Measurements from ENCODE around the gene AGFG2. TPM values are rescaled to one million over a fixed set of nuclear protein-coding genes. Genes with fewer than 3 reads are reported as not detected.

AGFG2 gene
- total RNA-seq, 1 donor from 2014 or later, result 36.0 TPM

DNA sequence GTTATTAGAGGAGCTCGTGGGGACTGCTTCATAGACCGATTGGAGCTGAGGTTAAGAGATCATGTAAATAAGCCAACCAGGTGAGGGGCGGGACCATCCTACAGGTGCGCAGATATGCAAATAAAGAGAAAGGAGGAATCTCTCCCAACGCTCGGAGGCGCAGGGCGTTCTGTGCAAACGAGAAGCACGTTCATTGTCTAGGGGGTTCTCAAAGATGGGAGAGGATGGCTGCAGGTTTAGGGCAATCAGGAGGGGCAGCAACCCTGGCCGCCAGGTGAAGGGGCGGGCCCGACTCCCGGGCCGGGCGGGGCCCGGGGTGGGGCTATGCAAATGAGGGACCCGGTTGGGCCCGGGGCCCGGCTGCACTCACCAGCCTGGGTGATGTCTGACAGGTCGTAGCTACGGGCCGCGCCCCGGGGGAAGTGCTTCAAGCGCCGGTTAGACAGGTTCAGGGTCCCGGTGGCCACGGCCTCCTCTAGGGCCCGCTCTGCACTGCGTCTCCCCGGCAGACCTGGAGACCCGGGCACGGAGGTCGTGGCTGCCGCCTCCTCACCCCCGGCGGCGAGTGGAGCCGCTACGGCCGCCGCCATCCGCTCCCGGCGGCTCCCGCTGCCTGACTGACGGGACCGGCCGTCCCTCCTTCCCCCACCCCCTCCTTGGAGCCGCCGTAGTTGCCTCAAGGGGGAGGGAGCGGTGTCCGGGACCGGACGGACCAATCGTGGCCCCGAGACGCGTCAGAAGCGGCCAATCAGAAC is 46.7 kb downstream of the AGFG2 start, which contains the start of gene LRCH4:
Gene LRCH4, minus strand, starts transcription at position 619 of the 755 bp plus-strand sequence. Its CDS starts 29 bp downstream, at position 590.
- Histone ChIP-seq H3K4me3 (peak within 1 kb of the TSS; percentile 98), H3K36me3 (peaks cover 25% of the 10 kb centered on the region), H3K9me3 (no peaks in the 10 kb centered on the region), H3K27ac (peak within 1 kb of the TSS; percentile 99), H3K27me3 (no peaks in the 10 kb centered on the region), H3K4me1 (peaks cover 41% of the 10 kb centered on the region)
- DNase-seq (peak; percentile 88), ATAC-seq (peak; percentile 35)
- TF ChIP-seq, protein P1, sequence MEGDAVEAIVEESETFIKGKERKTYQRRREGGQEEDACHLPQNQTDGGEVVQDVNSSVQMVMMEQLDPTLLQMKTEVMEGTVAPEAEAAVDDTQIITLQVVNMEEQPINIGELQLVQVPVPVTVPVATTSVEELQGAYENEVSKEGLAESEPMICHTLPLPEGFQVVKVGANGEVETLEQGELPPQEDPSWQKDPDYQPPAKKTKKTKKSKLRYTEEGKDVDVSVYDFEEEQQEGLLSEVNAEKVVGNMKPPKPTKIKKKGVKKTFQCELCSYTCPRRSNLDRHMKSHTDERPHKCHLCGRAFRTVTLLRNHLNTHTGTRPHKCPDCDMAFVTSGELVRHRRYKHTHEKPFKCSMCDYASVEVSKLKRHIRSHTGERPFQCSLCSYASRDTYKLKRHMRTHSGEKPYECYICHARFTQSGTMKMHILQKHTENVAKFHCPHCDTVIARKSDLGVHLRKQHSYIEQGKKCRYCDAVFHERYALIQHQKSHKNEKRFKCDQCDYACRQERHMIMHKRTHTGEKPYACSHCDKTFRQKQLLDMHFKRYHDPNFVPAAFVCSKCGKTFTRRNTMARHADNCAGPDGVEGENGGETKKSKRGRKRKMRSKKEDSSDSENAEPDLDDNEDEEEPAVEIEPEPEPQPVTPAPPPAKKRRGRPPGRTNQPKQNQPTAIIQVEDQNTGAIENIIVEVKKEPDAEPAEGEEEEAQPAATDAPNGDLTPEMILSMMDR (IDR thresholded peaks at IDR 0.05), result no peak
- intact Hi-C loops (cut with DNase I), result no loop called here

DNA sequence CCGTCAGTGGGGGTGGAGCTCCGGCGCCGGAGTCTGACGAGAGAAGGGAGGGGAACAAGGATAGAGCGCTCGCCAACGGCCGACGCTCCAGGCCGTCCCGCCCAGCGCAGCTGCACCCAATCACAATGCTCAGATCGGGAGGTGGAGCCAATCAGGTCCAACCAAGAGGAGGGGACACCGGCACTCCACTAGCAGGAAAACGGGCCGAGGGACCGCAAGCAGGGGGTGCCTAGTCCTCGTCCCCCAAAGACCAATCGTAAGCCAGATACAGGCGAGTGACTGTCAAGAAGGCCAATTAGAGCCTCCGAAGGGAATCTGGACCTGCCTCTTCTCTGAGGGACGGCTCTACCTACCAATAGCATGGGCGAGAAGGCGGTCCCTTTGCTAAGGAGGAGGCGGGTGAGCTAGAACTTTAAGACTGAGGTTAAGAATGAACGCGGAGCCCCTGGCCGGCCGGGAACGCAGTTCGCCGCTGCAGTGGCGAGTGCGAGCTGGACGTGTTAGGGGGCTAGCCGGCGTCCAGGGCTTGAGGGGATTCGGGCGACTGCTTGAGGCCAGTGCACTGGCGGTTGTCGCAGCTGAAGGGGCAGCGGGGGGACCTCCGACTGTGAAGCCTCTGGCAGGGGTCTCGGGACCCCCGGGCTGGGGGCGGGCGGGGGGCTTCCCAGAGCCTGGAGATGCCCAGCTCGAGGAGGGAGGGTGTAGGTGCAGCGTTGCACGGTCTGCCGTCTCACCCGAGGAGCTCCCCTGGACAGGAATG is 47.4 kb downstream of the AGFG2 start, which contains the start of gene FBXO24:
Gene FBXO24, plus strand, starts transcription at position 63 of the 760 bp plus-strand sequence. Its CDS starts 298 bp downstream, at position 361.
- Histone ChIP-seq H3K4me1 (peaks cover 39% of the 10 kb centered on the region), H3K4me3 (peak within 1 kb of the TSS; percentile 98), H3K9me3 (no peaks in the 10 kb centered on the region), H3K36me3 (peaks cover 17% of the 10 kb centered on the region), H3K27ac (peak within 1 kb of the TSS; percentile 99), H3K27me3 (no peaks in the 10 kb centered on the region)
- TF ChIP-seq, protein P1 (IDR thresholded peaks at IDR 0.05), result no peak
- peak; percentile 100 for DNase-seq
- intact Hi-C loops (cut with DNase I), result no loop called here
- ATAC-seq, result peak; percentile 89

DNA sequence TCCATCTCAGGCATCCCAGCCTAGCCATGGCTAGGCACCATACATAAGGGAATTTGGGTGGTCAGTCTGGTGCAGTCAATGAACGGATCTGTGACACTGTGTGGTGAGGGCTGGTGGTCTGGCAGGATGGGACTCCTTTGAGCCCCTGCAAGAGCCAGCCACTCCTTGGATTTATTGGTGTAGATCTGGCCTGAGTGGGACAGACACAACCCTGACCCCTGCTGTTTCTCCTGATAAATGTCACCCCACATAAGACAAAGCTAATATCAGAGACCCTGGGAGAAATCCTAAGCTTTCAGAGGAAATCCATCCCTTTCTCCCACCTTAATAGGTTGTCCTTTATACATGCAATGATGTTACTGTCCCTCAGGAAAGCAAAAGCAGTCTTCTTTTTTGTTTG is 49.4 kb downstream of the AGFG2 start:
- TF ChIP-seq, protein P1 (IDR thresholded peaks at IDR 0.05), result peak; percentile 35
- no peaks in the 10 kb centered on the region for H3K9me3 ChIP-seq
- peaks cover 19% of the 10 kb centered on the region for H3K4me1 ChIP-seq
- no peak for ATAC-seq
- no peaks in the 10 kb centered on the region for H3K27me3 ChIP-seq
- DNase-seq, result no peak
- no peak overlapping the region for H3K4me3 ChIP-seq
- H3K36me3 ChIP-seq, result no peaks in the 10 kb centered on the region
- no peak overlapping the region for H3K27ac ChIP-seq
- intact Hi-C loops (cut with DNase I), result no loop called here

DNA sequence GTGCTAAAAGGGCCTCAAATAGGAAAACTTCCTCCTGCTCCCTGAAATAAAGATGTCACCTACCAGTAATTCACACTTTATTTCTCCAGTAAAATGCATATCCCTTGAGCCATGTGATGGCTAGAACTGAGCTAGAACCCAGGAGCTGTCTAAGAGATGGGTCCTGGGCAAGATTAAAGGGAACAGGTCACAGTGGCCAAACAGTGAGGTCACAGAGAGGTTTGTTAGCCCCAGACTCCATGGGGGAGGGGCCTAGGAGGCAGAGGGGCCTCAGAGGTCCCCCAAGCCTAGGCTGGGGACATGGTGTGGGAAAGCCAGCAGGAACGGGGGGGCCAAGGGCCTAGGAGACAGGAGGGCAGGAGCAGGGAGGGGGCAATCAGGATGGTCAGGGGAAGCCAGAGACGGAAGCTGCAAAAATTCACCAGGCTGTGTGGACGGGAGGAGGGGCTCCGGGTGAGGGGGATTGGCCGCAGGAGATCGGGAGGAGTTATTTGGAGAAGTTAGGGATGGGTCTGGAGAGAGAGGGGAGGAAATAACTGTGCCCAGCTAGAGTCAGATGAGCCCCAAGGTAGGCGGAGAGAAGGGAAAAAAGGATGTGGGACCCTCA is 50.4 kb downstream of the AGFG2 start:
- no peaks in the 10 kb centered on the region for H3K36me3 ChIP-seq
- H3K27me3 ChIP-seq, result no peaks in the 10 kb centered on the region
- H3K4me3 ChIP-seq, result no peak overlapping the region
- H3K9me3 ChIP-seq, result no peaks in the 10 kb centered on the region
- no peak overlapping the region for H3K27ac ChIP-seq
- intact Hi-C loops (cut with DNase I), result no loop called here
- DNase-seq (no peak), ATAC-seq (no peak)
- H3K4me1 ChIP-seq, result peaks cover 9% of the 10 kb centered on the region
- TF ChIP-seq, protein P1 (IDR thresholded peaks at IDR 0.05), result no peak

- peak; percentile 52 for DNase-seq
- Histone ChIP-seq H3K4me1 (peaks cover 5% of the 10 kb centered on the region), H3K4me3 (no peak overlapping the region), H3K36me3 (no peaks in the 10 kb centered on the region), H3K9me3 (no peaks in the 10 kb centered on the region), H3K27ac (no peak overlapping the region), H3K27me3 (no peaks in the 10 kb centered on the region)
- intact Hi-C loops (cut with DNase I), result no loop called here
- ATAC-seq, result no peak
- TF ChIP-seq, protein P1 (IDR thresholded peaks at IDR 0.05), result no peak
These were observed 51.2 kb downstream of the AGFG2 start for GRCh38 chr7:100590077-100590737.
